Skeletal muscle satellite cell (primary cell): ENCODE data around the gene ITPKA.

ENCODE experiments used
- H3K27me3 ChIP-seq: 2 replicates; pipeline ENCODE4 v1.7.0; 2013; ENCODE audit warnings: low read length; ENCODE audit not compliant: control insufficient read depth, insufficient read depth
- H3K36me3 ChIP-seq: 2 replicates; pipeline ENCODE4 v1.7.0; 2013; ENCODE audit warnings: mild to moderate bottlenecking, control low read depth, low read length; ENCODE audit not compliant: insufficient read depth
- H3K4me1 ChIP-seq: 2 replicates; pipeline ENCODE4 v1.7.0; 2013; ENCODE audit warnings: low read length; ENCODE audit not compliant: control insufficient read depth, insufficient read depth
- H3K4me2 ChIP-seq: 2 replicates; pipeline ENCODE4 v1.7.0; 2013; ENCODE audit warnings: mild to moderate bottlenecking, low read length
- H3K4me3 ChIP-seq: 2 replicates; pipeline ENCODE4 v1.7.0; 2013; ENCODE audit warnings: low read length
- H3K9ac ChIP-seq: 2 replicates; pipeline ENCODE4 v1.7.0; 2013; ENCODE audit warnings: mild to moderate bottlenecking, low read depth, low read length, moderate library complexity
- H3K9me3 ChIP-seq: replicated peaks from 2 replicates; pipeline ENCODE4 v1.7.0; 2013; ENCODE audit warnings: mild to moderate bottlenecking, control low read depth, low read length

The ITPKA gene

GRCh38 chr15:41502795-41503668, 9.4 kb downstream of the ITPKA start:
- Histone ChIP-seq H3K4me2 (peak overlapping the region; percentile 73), H3K4me3 (no peak overlapping the region), H3K27me3 (peaks cover 23% of the 10 kb centered on the region), H3K9me3 (no peaks in the 10 kb centered on the region), H3K36me3 (no peaks in the 10 kb centered on the region), H3K4me1 (peaks cover 17% of the 10 kb centered on the region), H3K9ac (no peak overlapping the region)

DNA sequence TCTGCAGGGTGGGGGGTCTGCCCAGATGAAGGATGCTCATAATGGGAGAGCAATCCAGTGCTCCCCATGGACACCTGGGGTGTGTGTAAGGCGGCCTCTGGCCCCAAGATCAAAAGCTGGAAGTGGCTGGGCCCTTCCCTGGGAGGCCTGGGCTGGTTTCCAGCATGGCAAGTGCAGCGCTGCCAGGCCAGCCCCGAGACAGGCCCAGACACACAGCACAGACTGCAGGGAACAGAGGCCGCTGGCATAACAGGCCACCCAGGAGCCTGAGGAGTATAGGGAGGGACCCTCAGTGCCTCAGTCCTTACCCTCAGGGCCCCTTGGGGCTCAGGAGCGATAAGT, 10.0 kb downstream of the ITPKA start:
- H3K36me3 ChIP-seq: no peaks in the 10 kb centered on the region
- H3K9ac ChIP-seq: no peak overlapping the region
- no peak overlapping the region for H3K4me2 ChIP-seq
- H3K4me1 ChIP-seq: peaks cover 17% of the 10 kb centered on the region
- no peaks in the 10 kb centered on the region for H3K9me3 ChIP-seq
- no peak overlapping the region for H3K4me3 ChIP-seq
- peaks cover 23% of the 10 kb centered on the region for H3K27me3 ChIP-seq

DNA sequence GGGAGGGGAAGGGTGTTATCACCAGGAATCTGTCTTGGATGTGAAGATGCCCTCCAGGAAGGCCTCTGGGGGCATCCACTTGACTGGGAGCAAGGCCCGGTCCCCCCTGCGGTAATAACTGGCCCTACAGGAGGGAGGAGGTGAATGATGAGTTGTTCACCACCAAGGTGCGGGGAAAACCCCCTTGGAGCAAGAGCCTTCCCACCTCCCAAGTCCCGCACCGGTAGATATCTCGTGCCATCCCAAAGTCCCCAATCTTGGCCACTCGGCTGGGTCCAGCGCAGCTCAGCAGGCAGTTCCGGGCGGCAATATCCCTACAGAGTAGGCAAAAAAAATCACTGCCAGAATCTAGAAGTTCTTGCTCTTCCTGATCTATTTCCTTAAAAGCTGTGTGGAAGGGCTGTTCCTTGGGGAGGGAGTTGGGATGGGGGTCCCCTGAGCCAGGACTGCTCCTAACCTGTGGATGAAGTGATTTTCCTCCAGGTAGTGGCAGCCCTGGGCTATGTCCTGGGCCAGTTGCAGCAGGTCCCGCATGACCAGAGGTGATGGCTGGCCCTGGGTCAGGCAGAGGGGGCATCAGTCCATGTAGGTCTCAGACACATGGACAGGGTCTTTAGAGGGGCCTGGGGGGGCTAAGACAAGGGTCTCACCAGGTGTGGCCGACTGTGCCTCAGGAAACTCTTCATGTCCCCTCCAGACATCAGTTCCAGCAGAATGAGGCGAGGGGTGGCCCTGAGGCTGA, 11.2 kb downstream of the ITPKA start:
- no peak overlapping the region for H3K9ac ChIP-seq
- peaks cover 26% of the 10 kb centered on the region for H3K27me3 ChIP-seq
- H3K4me2 ChIP-seq: no peak overlapping the region
- no peak overlapping the region for H3K4me3 ChIP-seq
- H3K36me3 ChIP-seq: no peaks in the 10 kb centered on the region
- peaks cover 17% of the 10 kb centered on the region for H3K4me1 ChIP-seq
- no peaks in the 10 kb centered on the region for H3K9me3 ChIP-seq

DNA sequence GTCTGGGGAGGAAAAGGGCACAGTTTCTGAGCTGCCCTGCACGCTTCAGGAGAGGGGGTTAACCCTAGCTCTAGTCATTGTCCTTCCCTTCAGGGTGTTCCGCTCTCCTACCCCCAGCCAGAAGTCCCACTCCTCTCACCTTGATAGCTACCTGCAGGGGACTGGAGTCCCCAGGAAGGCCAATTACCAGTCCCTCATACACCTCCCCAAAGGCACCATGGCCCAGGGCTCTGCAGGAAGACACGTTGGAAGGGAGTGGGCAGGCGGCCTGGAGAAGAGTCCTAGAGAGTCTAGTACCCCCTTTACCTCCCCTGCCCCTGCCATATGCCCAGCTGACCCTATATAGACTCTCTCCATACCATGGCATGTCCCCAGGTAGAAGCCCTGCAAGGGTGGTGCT, 12.1 kb downstream of the ITPKA start:
- Histone ChIP-seq H3K36me3 (no peaks in the 10 kb centered on the region), H3K4me1 (peaks cover 17% of the 10 kb centered on the region), H3K9me3 (no peaks in the 10 kb centered on the region), H3K27me3 (peaks cover 33% of the 10 kb centered on the region), H3K4me3 (no peak overlapping the region), H3K9ac (no peak overlapping the region), H3K4me2 (no peak overlapping the region)

- H3K4me2 ChIP-seq: no peak overlapping the region
- peaks cover 9% of the 10 kb centered on the region for H3K4me1 ChIP-seq
- no peak overlapping the region for H3K9ac ChIP-seq
- no peak overlapping the region for H3K4me3 ChIP-seq
- H3K36me3 ChIP-seq: no peaks in the 10 kb centered on the region
- no peaks in the 10 kb centered on the region for H3K9me3 ChIP-seq
- H3K27me3 ChIP-seq: peaks cover 31% of the 10 kb centered on the region
Observed at GRCh38 chr15:41506796-41507341, 13.2 kb downstream of the ITPKA start.

DNA sequence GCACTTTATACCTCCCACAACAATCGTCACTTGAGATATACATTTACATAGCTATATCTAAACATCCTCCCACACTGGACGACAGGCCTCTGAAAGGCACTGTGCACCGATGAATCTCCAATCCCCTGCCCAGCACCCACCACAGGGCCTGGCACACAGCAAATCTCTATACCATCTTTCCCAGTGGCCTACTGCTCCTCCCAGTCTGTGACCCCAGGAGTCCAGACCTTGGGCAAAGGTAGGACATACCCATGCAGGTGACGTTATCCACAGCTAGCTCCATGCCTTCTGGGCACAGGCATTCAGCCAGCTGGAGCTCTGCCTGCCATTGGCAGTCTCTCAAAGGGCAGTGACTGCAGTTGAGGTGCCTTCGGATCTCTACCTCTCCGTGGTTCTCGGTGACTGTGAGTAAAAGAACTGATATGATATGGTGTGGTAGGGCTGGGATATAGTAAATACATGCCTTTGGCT, 14.2 kb downstream of the ITPKA start:
- H3K4me3 ChIP-seq: no peak overlapping the region
- peaks cover 10% of the 10 kb centered on the region for H3K4me1 ChIP-seq
- H3K9me3 ChIP-seq: no peaks in the 10 kb centered on the region
- H3K4me2 ChIP-seq: no peak overlapping the region
- no peak overlapping the region for H3K9ac ChIP-seq
- H3K27me3 ChIP-seq: peaks cover 31% of the 10 kb centered on the region
- H3K36me3 ChIP-seq: no peaks in the 10 kb centered on the region

DNA sequence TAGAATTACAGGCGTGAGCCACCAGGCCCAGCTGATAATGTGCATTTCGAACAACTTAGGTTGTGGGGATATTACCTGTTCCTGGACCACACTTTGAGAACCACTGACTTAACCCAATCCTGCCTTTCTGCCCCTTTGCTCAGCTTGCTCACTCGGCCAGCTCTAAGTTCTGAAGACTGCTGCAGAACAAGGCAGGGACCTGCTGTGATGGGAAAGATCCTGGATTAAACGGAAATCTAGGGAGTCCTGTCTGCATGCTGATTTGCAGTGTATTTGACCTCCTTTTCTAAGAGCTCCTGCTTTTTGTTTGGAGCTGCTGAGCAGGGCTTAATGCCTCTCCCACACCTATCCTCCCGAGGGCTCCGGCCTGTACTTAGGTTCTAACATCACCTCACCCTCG, 17.1 kb downstream of the ITPKA start:
- no peaks in the 10 kb centered on the region for H3K9me3 ChIP-seq
- H3K4me3 ChIP-seq: no peak overlapping the region
- H3K36me3 ChIP-seq: no peaks in the 10 kb centered on the region
- no peak overlapping the region for H3K4me2 ChIP-seq
- peaks cover 21% of the 10 kb centered on the region for H3K4me1 ChIP-seq
- H3K27me3 ChIP-seq: peaks cover 38% of the 10 kb centered on the region
- no peak overlapping the region for H3K9ac ChIP-seq

DNA sequence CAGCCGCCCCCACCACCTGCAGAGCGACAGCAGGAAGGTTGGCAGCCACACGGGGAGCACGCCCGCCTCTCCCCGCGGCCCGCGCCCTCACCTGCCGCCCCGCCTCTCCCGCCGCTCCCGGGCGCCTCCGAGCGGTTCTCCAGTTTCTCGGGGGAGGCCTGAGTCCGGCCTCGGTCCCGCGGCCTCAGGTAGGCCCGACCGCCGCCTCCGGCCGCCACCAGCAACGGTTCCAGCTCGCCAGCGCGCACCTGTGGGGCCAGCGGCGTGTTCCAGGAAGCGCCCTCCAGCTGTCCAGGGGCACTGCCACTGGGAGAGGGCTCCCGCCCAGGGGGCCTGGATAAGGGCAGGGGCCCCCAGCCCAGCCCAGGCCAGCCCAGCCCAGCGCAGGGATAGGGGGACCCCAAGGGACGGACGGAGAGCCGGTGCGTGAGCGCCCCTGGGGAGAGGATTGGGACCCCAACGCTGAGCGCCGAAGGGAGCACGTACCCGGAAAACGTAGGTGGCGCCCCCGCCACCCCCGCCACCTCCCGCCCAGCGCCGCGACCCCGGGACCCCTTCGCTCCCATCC, 17.7 kb downstream of the ITPKA start:
- Histone ChIP-seq H3K4me2 (no peak overlapping the region), H3K9ac (no peak overlapping the region), H3K4me3 (no peak overlapping the region), H3K4me1 (peaks cover 21% of the 10 kb centered on the region), H3K36me3 (no peaks in the 10 kb centered on the region), H3K9me3 (no peaks in the 10 kb centered on the region), H3K27me3 (peaks cover 38% of the 10 kb centered on the region)

- Histone ChIP-seq H3K36me3 (peaks cover 2% of the 10 kb centered on the region), H3K9me3 (no peaks in the 10 kb centered on the region), H3K4me1 (peaks cover 21% of the 10 kb centered on the region), H3K4me3 (no peak overlapping the region), H3K4me2 (peak overlapping the region; percentile 57), H3K27me3 (peaks cover 38% of the 10 kb centered on the region), H3K9ac (no peak overlapping the region)
Observed at GRCh38 chr15:41511899-41512369, 18.3 kb downstream of the ITPKA start.

- Histone ChIP-seq H3K4me3 (peak overlapping the region; percentile 57), H3K9me3 (no peaks in the 10 kb centered on the region), H3K4me1 (peaks cover 21% of the 10 kb centered on the region), H3K4me2 (peak overlapping the region; percentile 57), H3K27me3 (peaks cover 38% of the 10 kb centered on the region), H3K36me3 (peaks cover 8% of the 10 kb centered on the region), H3K9ac (no peak overlapping the region)
Observed at GRCh38 chr15:41512512-41512939, 18.9 kb downstream of the ITPKA start.

- no peak overlapping the region for H3K9ac ChIP-seq
Observed at GRCh38 chr15:41512940-41513505, 19.3 kb downstream of the ITPKA start.

More at GRCh38 chr15:41512940-41513505, 19.3 kb downstream of the ITPKA start:
- H3K27me3 ChIP-seq: peaks cover 38% of the 10 kb centered on the region
- H3K4me1 ChIP-seq: peaks cover 21% of the 10 kb centered on the region
- peak overlapping the region; percentile 57 for H3K4me3 ChIP-seq
- no peaks in the 10 kb centered on the region for H3K9me3 ChIP-seq
- peak overlapping the region; percentile 57 for H3K4me2 ChIP-seq
- peaks cover 13% of the 10 kb centered on the region for H3K36me3 ChIP-seq
